ENCODE measurements around the gene RASGEF1C.

DNA sequence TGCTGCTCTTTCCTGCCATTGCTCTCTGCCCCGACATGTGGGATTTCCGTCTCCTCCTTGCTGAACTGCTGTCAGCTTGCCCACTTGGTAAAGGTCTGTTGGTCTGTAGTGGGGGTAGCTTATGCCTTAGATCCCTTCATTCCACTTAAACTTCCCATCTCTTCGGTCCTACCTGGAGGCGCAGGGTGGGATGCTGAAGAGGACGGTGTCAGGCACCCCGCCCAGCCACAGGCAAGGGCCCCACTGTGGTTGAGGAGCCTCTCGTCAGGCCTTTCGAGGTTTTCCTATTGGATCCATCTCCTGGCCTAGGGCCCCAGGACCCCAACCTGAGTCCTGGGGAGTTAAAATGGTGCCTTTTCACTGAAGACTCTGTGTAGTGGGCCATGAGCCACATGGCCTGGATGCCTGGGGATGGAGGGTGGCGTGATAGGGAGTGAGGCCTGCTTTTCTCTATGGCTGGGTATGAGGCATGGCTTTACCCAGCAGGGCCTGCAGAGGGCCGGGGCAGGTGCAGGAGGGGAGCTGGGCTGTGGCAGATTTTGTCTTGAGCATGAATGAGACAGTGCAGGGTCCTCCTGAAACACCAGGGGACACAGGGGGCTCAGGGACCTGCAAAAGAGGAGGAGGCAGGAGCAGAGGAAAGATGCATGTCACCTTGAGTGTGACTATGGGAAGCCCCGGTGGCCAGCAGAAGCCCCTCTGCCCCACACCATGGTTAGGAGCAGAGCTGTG lies 111.7 kb downstream of the RASGEF1C start:
- TF ChIP-seq, protein P1, sequence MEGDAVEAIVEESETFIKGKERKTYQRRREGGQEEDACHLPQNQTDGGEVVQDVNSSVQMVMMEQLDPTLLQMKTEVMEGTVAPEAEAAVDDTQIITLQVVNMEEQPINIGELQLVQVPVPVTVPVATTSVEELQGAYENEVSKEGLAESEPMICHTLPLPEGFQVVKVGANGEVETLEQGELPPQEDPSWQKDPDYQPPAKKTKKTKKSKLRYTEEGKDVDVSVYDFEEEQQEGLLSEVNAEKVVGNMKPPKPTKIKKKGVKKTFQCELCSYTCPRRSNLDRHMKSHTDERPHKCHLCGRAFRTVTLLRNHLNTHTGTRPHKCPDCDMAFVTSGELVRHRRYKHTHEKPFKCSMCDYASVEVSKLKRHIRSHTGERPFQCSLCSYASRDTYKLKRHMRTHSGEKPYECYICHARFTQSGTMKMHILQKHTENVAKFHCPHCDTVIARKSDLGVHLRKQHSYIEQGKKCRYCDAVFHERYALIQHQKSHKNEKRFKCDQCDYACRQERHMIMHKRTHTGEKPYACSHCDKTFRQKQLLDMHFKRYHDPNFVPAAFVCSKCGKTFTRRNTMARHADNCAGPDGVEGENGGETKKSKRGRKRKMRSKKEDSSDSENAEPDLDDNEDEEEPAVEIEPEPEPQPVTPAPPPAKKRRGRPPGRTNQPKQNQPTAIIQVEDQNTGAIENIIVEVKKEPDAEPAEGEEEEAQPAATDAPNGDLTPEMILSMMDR (conservative IDR thresholded peaks at IDR 0.05; ENCODE audit: low read length): no peak
- TF ChIP-seq EZH2phosphoT487 (IDR thresholded peaks at IDR 0.05; ENCODE audit: borderline replicate concordance, low read depth, low read length): no peak
